SK-N-SH (cell line): ENCODE measurements around the gene AIF1. TPM values are rescaled to one million over a fixed set of nuclear protein-coding genes. Genes with fewer than 3 reads are reported as not detected.

Experiments
- CTCF ChIA-PET: fragments of 300-600, 350-600 bp; formaldehyde crosslinking; extraction: SDS; loops from one replicate; lab custom pipeline; 2021; lab: Yijun Ruan, JAX
- POLR2A ChIA-PET: fragments of 350-600 bp; sonication (Branson Sonifier 250); formaldehyde crosslinking; extraction: SDS; loops from one replicate; lab custom pipeline; 2020; ENCODE audit warnings: antibody characterized with exemption, inconsistent platforms; lab: Yijun Ruan, JAX
- DNase-seq: peaks from one replicate; pipeline ENCODE4 v3.0.0; 2012
- H2AFZ ChIP-seq: fragments of 200-600 bp; sonication (generic); 2 replicates; pipeline ENCODE4 v1.8.1; 2016; ENCODE audit warnings: antibody characterized with exemption, mild to moderate bottlenecking, low read depth
- H3F3A ChIP-seq: fragments of 200-600 bp; sonication (generic); replicated peaks from 2 replicates; pipeline ENCODE3; 2016; ENCODE audit warnings: antibody characterized with exemption, mild to moderate bottlenecking; ENCODE audit not compliant: insufficient read depth
- H3K27ac ChIP-seq, 2 experiments: fragments of 200-500 bp in 1 of 2; fragments of 200-600 bp in 1 of 2; sonication (Bioruptor generic) in 1 of 2; sonication (generic), shearing (Covaris generic) in 1 of 2; 2 replicates each; pipeline versions ENCODE4 v1.5.1 to v1.6.1; 2014 to 2016; ENCODE audit warnings: low read depth in 2 of 2, inconsistent platforms in 1 of 2, low read length in 1 of 2, mild to moderate bottlenecking in 1 of 2, mixed read lengths in 1 of 2
- H3K27me3 ChIP-seq: fragments of 200-600 bp; sonication (generic), shearing (Covaris generic); 2 replicates; pipeline ENCODE4 v1.6.1; 2016; ENCODE audit warnings: mixed run types; ENCODE audit not compliant: insufficient read depth
- H3K36me3 ChIP-seq, 2 experiments: fragments of 200-500 bp in 1 of 2; fragments of 200-600 bp in 1 of 2; sonication (Bioruptor generic) in 1 of 2; sonication (generic) in 1 of 2; replicated peaks in 1 of 2; 2 replicates each; pipeline versions ENCODE3 to v1.5.1; 2014 to 2016; ENCODE audit warnings: low read length in 1 of 2, mild to moderate bottlenecking in 1 of 2; ENCODE audit not compliant: insufficient read depth in 2 of 2, control insufficient read depth in 1 of 2
- H3K4me1 ChIP-seq, 2 experiments: fragments of 200-500 bp in 1 of 2; fragments of 200-600 bp in 1 of 2; sonication (Bioruptor generic) in 1 of 2; sonication (generic), shearing (Covaris generic) in 1 of 2; 2 replicates each; pipeline versions ENCODE4 v1.5.1 to v1.6.1; 2014 to 2016; ENCODE audit warnings: low read depth in 1 of 2, low read length in 1 of 2, mixed run types in 1 of 2; ENCODE audit not compliant: insufficient read depth in 2 of 2, control insufficient read depth in 1 of 2
- H3K4me2 ChIP-seq: fragments of 200-600 bp; sonication (generic), shearing (Covaris generic); 2 replicates; pipeline ENCODE4 v1.6.1; 2017; ENCODE audit warnings: mixed run types
- H3K4me3 ChIP-seq, 2 experiments: fragments of 200-500 bp in 1 of 2; fragments of 200-600 bp in 1 of 2; sonication (Bioruptor generic) in 1 of 2; sonication (generic), shearing (Covaris generic) in 1 of 2; 2 replicates each; pipeline versions ENCODE4 v1.5.1 to v1.8.1; 2014 to 2016; ENCODE audit warnings: low read depth in 2 of 2, inconsistent platforms in 1 of 2, low read length in 1 of 2, mild to moderate bottlenecking in 1 of 2, mixed read lengths in 1 of 2, moderate library complexity in 1 of 2
- H3K79me2 ChIP-seq: fragments of 200-600 bp; sonication (generic); 2 replicates; pipeline ENCODE4 v1.8.1; 2017; ENCODE audit warnings: mild to moderate bottlenecking; ENCODE audit not compliant: insufficient read depth
- H3K9ac ChIP-seq: fragments of 200-600 bp; sonication (generic); 2 replicates; pipeline ENCODE4 v1.6.1; 2017; ENCODE audit warnings: mixed run types
- H3K9me2 ChIP-seq: fragments of 200-600 bp; sonication (generic); 2 replicates; pipeline ENCODE4 v1.6.1; 2017; ENCODE audit warnings: mixed run types
- H3K9me3 ChIP-seq: fragments of 200-600 bp; sonication (generic); 2 replicates; pipeline ENCODE4 v1.6.1; 2017; ENCODE audit warnings: mixed run types, mild to moderate bottlenecking, moderate library complexity
- H4K20me1 ChIP-seq: fragments of 200-600 bp; sonication (generic); 2 replicates; pipeline ENCODE4 v1.6.1; 2017; ENCODE audit warnings: mild to moderate bottlenecking, mixed run types; ENCODE audit not compliant: insufficient read depth
- ELF1 ChIP-seq: IDR thresholded peaks from 2 replicates; pipeline ENCODE4 v1.4.0; 2012
- EP300 ChIP-seq, 2 experiments: IDR thresholded peaks; 2 replicates each; pipeline versions ENCODE4 v1.4.0 to v1.6.1; 2012; ENCODE audit warnings: borderline replicate concordance in 1 of 2, low read depth in 1 of 2, low read length in 1 of 2
- EZH2phosphoT487 ChIP-seq: fragments of 200-600 bp; sonication (generic); IDR thresholded peaks from 2 replicates; pipeline ENCODE4 v1.6.1; 2017; ENCODE audit warnings: low read depth, mixed run types, mild to moderate bottlenecking, antibody characterized with exemption, moderate library complexity, borderline replicate concordance
- FOSL2 ChIP-seq: IDR thresholded peaks from 2 replicates; pipeline ENCODE4 v1.4.0; 2012; ENCODE audit warnings: low read depth, mild to moderate bottlenecking, moderate library complexity, borderline replicate concordance
- FOXJ3 ChIP-seq: sonication (generic); formaldehyde crosslinking; IDR thresholded peaks from 2 replicates; pipeline ENCODE4 v1.5.1; 2020; ENCODE audit warnings: mild to moderate bottlenecking, missing genetic modification reagents
- FOXM1 ChIP-seq: IDR thresholded peaks from 2 replicates; pipeline ENCODE4 v1.4.0; 2012; ENCODE audit warnings: low read depth, mild to moderate bottlenecking
- JUND ChIP-seq: IDR thresholded peaks from 2 replicates; pipeline ENCODE4 v1.4.0; 2012
- MEF2A ChIP-seq: IDR thresholded peaks from 2 replicates; pipeline ENCODE4 v1.4.0; 2012; ENCODE audit warnings: low read depth, borderline replicate concordance
- MXI1 ChIP-seq: IDR thresholded peaks from 2 replicates; pipeline ENCODE4 v1.6.1; 2012; ENCODE audit warnings: mild to moderate bottlenecking, low read depth, low read length, improper control_type of control experiment
- NFIC ChIP-seq: IDR thresholded peaks from 2 replicates; pipeline ENCODE4 v1.4.0; 2012; ENCODE audit warnings: borderline replicate concordance
- RFX5 ChIP-seq: IDR thresholded peaks from 2 replicates; pipeline ENCODE4 v1.6.1; 2012; ENCODE audit warnings: mild to moderate bottlenecking, improper control_type of control experiment, low read length
- RXRA ChIP-seq: IDR thresholded peaks from 2 replicates; pipeline ENCODE4 v1.4.0; 2012; ENCODE audit warnings: low read depth, mild to moderate bottlenecking, borderline replicate concordance
- USF1 ChIP-seq: IDR thresholded peaks from 2 replicates; pipeline ENCODE4 v1.4.0; 2012; ENCODE audit warnings: low read depth, borderline replicate concordance
- WGBS: methylation state at CpG from one replicate; pipeline ENCODE4 v1.1.6; 2017; ENCODE audit warnings: low lambda C conversion rate; 5-methylcytosine and 5-hydroxymethylcytosine counted together
- polyA plus RNA-seq, 3 experiments: library from polyadenylated mRNA; depleted of rRNA; stranded (reverse); fragments of >200 nt; gene quantifications; 2 replicates each; pipeline ENCODE4 v1.2.3, GENCODE V29; 2012
- TF ChIP-seq, protein P1 (sequence below): fragments of 150-350 bp; IDR thresholded peaks from 2 replicates; pipeline ENCODE4 v1.6.1; 2017; ENCODE audit warnings: antibody characterized with exemption, low read length, low read depth, borderline replicate concordance
- TF ChIP-seq, protein P2 (sequence below): fragments of 150-350 bp; IDR thresholded peaks from 2 replicates; pipeline ENCODE4 v1.6.1; 2016; ENCODE audit warnings: mild to moderate bottlenecking, low read depth, low read length
- TF ChIP-seq, protein P3 (sequence below): IDR thresholded peaks from 2 replicates; pipeline ENCODE4 v1.4.0; 2012; ENCODE audit warnings: low read depth

AIF1 gene
- polyA plus RNA-seq, 1 of the 3 experiments (the other 2 are of a cell fraction), result not detected

- no peaks in the 10 kb centered on the region for H4K20me1 ChIP-seq
- no peak within 1 kb of the TSS for H3K9ac ChIP-seq
- 81% methylated on average over 11 of the region's 19 CpGs for WGBS
- H3K79me2 ChIP-seq, result no peaks in the 10 kb centered on the region
- DNase-seq, result no peak
- TF ChIP-seq NFIC, result no peak
- no peak for TF ChIP-seq JUND
- TF ChIP-seq RFX5, result no peak
- TF ChIP-seq FOXJ3, result no peak
- TF ChIP-seq EZH2phosphoT487, result no peak
- no peak for TF ChIP-seq ELF1
- no peak for TF ChIP-seq USF1
- no peak for TF ChIP-seq MXI1
- TF ChIP-seq FOXM1, result no peak
- H2AFZ ChIP-seq, result no peak within 1 kb of the TSS
- H3F3A ChIP-seq, result peaks cover under 1% of the 10 kb centered on the region
- H3K4me1 ChIP-seq, result peaks cover 0 to 2% of the 10 kb centered on the region in 2 experiments; a peak in 1 of 4 replicates
- H3K36me3 ChIP-seq, result no peaks in the 10 kb centered on the region
- H3K27me3 ChIP-seq, result no peaks in the 10 kb centered on the region
- H3K4me3 ChIP-seq, result no peak within 1 kb of the TSS
- H3K9me3 ChIP-seq, result no peaks in the 10 kb centered on the region; the same call in 1 of the 2 replicates
- ChIA-PET POLR2A (no interaction called here), CTCF (interaction anchor here (1.2 to 17.6 kb wide), 4 partner anchors 10 to 28 kb away, joined by 3 to 312 read pairs (median 14); partner anchors contain the start of genes ATP6V1G2, LST1 and NFKBIL1)
- H3K27ac ChIP-seq, result no peak within 1 kb of the TSS
- no peak within 1 kb of the TSS for H3K4me2 ChIP-seq
- no peaks in the 10 kb centered on the region for H3K9me2 ChIP-seq
Measured at GRCh38 chr6:31575335-31575901, 39.6 kb upstream of the AIF1 start, which contains the start of gene TNF. TNF (plus strand) TSS chr6:31575565; CDS start chr6:31575742, 177 bp downstream.

GRCh38 chr6:31575952-31576685 lies 38.9 kb upstream of the AIF1 start:
- no peaks in the 10 kb centered on the region; the same call in 1 of the 2 replicates for H3K9me3 ChIP-seq
- H3K4me3 ChIP-seq, result no peak overlapping the region
- no peaks in the 10 kb centered on the region for H3K79me2 ChIP-seq
- CTCF ChIA-PET, result interaction anchor here (1.2 to 17.6 kb wide), 4 partner anchors 9 to 127 kb away, joined by 3 to 312 read pairs (median 14); partner anchors contain the start of genes ABHD16A, ATP6V1G2 and NFKBIL1
- no peaks in the 10 kb centered on the region for H4K20me1 ChIP-seq
- H3K4me2 ChIP-seq, result no peak overlapping the region
- no peak overlapping the region for H3K9ac ChIP-seq
- TF ChIP-seq, protein P1, sequence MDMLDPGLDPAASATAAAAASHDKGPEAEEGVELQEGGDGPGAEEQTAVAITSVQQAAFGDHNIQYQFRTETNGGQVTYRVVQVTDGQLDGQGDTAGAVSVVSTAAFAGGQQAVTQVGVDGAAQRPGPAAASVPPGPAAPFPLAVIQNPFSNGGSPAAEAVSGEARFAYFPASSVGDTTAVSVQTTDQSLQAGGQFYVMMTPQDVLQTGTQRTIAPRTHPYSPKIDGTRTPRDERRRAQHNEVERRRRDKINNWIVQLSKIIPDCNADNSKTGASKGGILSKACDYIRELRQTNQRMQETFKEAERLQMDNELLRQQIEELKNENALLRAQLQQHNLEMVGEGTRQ, result no peak
- TF ChIP-seq FOSL2, result no peak
- TF ChIP-seq, protein P2, sequence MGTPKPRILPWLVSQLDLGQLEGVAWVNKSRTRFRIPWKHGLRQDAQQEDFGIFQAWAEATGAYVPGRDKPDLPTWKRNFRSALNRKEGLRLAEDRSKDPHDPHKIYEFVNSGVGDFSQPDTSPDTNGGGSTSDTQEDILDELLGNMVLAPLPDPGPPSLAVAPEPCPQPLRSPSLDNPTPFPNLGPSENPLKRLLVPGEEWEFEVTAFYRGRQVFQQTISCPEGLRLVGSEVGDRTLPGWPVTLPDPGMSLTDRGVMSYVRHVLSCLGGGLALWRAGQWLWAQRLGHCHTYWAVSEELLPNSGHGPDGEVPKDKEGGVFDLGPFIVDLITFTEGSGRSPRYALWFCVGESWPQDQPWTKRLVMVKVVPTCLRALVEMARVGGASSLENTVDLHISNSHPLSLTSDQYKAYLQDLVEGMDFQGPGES, result no peak
- no peak for TF ChIP-seq MEF2A
- TF ChIP-seq RFX5, result no peak
- TF ChIP-seq RXRA, result no peak
- no peak for TF ChIP-seq EP300 (IDR thresholded peaks at IDR 0.05; ENCODE audit: borderline replicate concordance in 1 of 2, low read depth in 1 of 2, low read length in 1 of 2)
- TF ChIP-seq, protein P3, sequence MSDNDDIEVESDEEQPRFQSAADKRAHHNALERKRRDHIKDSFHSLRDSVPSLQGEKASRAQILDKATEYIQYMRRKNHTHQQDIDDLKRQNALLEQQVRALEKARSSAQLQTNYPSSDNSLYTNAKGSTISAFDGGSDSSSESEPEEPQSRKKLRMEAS, result no peak
- no peaks in the 10 kb centered on the region for H3K36me3 ChIP-seq
- no peak for DNase-seq
- no peaks in the 10 kb centered on the region for H3F3A ChIP-seq
- H2AFZ ChIP-seq, result no peak overlapping the region
- H3K27ac ChIP-seq, result no peak overlapping the region
- 71% methylated on average over 8 of the region's 8 CpGs for WGBS
- peaks cover 0 to 5% of the 10 kb centered on the region in 2 experiments; a peak in 1 of 4 replicates for H3K4me1 ChIP-seq
- POLR2A ChIA-PET, result no interaction called here
- H3K27me3 ChIP-seq, result no peaks in the 10 kb centered on the region
- no peaks in the 10 kb centered on the region for H3K9me2 ChIP-seq
